GM21786 (cell line): ENCODE measurements around the gene KIRREL3.
"Not testable (repeated sequence)": the region's sequence is repeated elsewhere in the genome, so short reads cannot be mapped to it uniquely, and the experiment has no call there.

Experiments used
- ATAC-seq: cut with Tn5 transposase; IDR thresholded peaks from one replicate; pipeline ENCODE4 v1.9.1; 2021; ENCODE audit not compliant: unreplicated experiment

Gene KIRREL3

DNA sequence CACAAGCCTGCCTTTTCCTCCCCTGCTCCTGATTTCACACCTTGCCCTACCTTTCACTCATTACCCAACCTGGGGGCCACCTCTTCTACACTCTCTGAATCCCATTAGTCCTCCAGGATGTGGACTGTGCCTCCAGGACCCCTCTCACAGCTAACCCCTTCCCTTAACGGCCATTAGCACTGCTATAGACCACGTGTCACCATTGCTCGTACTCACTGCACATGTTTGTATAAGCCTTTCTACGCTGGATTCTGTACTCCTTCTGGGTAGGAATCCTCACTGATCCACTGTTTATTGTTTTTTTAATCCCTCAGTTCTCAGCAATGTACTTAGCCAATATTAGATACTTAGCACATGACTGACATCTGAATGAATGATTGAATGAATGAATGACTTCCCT, 40.9 kb downstream of the KIRREL3 start:
- no peak for ATAC-seq

DNA sequence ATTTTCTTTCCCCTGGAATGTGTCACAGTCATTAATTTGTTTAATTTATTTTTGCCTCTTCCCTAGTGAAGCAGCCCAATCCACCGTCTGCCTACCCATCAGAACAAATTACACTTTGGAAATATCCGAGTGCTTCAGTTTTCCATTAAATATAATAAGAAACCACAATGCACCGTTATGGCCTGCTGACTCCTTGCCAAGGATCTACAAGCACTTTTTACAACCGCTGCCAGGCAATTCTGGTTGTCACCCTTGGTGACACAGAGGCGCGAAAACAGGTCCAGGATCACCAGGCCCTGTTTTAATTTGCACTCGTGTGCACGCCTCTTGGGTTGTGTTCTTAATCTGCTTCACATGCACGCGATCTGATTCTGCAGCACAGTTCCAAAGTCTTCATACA, 43.9 kb downstream of the KIRREL3 start:
- ATAC-seq = no peak

DNA sequence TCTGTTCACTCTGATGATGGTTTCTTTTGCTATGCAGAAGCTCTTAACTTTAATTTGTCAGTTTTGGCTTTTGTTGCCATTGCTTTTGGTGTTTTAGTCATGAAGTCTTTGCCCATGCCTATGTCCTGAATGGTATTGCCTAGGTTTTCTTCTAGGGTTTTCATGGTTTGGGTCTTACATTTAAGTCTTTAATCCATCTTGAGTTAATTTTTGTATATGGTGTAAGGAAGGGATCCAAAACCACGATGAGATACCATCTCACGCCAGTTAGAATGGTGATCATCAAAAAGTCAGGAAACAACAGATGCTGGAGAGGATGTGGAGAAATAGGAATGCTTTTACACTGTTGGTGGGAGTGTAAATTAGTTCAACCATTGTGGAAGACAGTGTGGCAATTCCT, 48.0 kb downstream of the KIRREL3 start:
- ATAC-seq = not testable (repeated sequence)

DNA sequence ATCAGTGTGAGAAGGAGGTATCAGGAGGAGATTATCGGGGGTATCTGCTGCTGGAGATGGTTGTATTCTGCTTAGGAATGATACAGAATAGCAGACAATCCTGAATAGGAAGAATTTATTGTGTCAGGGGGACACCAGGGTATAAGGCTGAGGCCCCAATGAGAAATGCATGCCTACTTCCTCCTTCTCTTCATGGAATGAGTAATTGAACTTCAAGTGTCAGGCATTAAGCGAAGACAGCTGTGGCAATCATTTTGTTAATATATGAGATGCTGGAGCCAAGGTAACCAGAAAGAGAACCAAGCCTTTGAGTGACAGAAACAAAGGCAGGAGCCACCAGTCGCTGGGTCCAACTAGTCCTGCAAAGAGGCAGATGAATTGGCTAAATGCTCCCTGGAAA, 49.1 kb downstream of the KIRREL3 start:
- no peak for ATAC-seq

DNA sequence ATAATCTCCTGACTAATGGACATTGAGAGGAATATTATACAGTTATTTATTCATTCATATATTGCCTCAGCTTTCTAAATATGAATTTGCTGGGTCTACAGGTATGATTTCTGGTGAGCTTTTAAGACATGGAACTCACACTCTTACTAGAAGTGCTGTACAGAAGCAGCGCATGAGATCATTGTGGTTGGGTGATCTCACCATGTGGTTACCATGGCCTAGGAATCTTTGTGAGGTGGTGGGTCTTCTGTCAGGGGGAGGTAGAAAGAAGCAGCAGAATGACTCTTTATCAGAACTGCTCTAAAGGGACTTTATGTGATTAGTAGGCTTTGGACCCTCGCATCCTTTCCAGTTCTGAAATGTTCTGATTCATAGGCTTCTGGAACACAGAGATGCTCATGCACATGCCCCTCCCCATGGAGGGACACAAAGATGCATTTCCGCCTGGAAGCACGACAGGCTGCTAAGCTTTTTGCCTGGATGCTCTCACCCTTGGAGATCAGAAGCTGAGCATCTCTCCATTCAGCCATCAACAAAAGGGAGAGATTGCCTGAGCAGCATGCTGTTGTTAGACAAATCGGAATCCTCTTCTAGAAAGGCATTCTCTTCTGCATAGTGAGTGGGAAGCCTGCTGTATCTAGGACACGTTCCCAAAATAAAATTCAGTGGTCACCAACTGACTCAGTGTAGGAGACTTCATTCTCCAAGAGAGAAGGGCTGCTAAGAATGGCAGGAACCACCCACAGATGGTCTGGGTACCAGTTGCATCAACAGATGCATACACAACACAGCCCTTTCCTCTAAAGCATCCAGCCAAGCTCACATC, 51.3 kb downstream of the KIRREL3 start:
- no peak for ATAC-seq

DNA sequence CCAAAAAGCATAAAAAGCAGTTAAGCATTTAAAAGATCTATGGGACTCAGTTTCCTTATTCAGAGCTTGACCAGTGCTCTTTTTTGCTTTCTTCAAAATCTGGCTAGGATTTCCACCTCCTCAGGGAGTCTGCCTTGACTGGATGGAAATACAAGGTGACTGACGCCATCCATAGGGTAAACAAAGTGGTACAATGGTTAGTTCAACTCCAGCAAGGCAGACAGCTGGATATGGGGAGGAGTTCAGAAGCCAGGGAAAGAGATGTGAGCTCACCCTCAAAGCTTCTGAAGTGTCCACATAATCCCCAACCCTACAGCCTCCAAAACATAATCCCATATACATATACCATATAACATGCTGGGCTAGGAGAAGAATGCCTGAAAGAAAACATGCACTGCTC, 52.0 kb downstream of the KIRREL3 start:
- ATAC-seq = no peak

DNA sequence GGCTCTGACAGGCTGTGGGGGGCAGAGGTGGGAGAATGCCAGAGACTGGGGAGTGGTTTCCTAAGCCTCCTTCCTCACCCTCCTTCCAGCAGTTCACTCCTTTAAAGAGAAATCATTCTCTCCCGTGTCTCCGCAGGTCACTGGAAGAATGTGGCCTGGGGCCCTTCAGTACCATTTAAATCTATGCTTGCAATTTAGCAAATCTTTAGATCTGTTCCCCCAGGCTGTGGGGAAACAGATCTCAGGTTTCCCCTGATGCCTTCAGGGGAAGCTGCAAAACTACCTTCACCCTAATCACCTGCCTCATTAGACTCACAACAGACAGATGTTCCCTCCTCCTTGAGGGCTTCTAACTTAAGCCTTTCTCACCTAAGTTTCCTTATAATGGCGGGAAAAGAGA, 55.3 kb downstream of the KIRREL3 start:
- ATAC-seq = no peak

DNA sequence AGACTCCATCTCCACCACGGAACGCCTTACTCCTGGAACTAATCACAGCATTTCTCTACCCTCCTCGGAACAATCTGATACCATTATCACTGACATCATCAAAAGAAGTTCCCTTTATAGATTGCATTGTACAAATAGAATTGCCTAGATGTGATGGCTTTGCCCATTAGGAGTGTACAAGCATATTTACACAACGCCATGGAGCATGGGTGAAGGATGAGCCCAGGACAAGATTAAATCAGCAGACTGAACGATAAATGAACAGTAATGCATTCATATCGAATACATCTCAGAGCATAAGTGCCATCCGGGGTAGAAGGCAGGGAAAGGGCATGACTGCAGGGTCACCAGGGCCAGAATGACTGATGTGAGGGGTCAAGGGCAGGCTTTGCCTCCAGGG, 57.3 kb downstream of the KIRREL3 start:
- no peak for ATAC-seq

DNA sequence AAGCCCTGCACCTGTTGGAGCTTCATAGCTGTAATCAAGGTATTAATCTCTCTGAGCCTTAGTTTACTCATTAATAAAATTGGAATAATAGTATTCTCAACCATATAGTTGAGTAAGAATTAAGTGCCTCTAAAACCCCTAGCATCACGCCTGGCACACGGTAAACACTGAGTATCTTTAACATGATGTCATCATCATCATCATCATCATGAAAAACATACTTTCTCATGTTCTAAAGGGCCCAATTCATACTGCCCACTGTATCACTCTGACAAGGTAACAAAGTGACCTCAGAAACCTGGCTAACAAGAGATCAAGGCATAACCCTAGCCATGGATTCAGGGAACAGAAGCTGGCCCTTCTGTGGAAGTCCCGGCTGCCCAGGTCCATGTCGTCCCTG, 58.4 kb downstream of the KIRREL3 start:
- no peak for ATAC-seq

DNA sequence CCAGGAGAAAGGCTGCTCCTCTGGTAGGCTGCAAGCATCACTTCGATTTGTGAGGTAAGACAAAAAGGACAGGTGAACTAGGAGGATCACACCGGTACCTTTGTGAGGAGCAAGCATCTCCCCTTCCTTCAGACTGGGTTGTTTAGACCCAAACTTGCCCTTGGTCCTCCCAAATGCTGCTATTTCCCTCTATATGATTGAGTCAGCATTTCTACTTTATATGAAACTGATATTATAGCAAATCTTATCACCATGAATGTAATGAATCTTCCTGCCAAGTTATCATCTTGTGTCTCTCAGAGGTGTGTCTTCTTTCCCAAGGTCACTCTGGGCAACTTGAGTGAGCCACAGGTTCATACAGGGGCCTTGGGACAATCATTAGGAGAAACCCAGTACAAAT, 61.0 kb downstream of the KIRREL3 start:
- no peak for ATAC-seq

DNA sequence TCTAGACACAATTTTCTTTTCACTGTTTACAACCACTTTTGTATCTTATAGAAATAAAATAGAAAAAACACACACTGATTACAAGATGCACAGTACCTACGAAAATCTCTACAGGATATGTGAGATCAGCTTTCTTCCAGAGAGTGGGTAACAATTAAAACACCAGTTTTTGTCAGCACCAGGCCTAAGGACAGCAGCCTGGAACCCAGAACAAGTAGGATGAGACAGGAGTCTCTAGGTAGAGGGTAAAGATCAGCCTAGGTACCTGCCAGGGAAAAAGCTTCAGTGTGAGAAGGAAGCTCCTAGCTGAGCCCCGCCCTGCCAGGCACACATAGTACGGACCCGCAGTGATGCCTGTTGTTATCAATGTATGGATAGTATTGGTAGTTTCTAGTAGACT, 61.9 kb downstream of the KIRREL3 start:
- ATAC-seq = no peak

DNA sequence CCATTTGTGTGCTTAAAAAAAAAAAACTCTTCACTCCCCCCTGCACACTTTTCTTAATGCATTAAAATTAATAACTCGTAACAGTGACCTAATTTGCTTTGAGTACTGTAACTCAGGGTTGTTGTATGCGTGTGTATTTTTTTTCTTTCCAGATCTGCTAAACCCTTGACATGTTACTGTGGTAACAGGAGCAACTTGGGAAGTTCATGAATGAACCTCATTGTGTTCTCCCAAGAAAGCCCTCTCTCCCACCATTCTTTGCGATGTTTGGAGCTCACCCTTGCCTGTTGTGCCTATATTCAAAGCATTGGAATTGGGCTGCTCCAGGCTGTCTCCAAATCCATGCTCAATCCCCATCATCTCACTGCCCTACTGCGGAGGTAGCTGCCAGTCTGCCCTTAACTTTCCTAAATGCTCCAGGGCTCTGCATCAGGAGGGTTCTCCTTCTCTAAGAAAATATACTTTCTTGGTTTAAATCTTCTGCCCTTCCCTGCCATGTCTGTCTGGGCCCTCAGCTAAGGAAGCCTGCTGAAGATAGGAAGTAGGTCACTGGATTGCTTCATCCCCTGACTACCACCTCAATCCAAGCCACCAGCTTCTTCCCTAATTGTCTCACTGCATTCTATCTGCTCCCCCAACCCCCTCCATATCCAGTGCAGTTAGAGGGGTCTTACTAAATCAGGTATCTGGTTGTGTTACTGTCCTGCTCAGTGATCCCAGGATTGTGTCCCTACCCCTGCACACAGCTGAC, 70.3 kb downstream of the KIRREL3 start:
- no peak for ATAC-seq

DNA sequence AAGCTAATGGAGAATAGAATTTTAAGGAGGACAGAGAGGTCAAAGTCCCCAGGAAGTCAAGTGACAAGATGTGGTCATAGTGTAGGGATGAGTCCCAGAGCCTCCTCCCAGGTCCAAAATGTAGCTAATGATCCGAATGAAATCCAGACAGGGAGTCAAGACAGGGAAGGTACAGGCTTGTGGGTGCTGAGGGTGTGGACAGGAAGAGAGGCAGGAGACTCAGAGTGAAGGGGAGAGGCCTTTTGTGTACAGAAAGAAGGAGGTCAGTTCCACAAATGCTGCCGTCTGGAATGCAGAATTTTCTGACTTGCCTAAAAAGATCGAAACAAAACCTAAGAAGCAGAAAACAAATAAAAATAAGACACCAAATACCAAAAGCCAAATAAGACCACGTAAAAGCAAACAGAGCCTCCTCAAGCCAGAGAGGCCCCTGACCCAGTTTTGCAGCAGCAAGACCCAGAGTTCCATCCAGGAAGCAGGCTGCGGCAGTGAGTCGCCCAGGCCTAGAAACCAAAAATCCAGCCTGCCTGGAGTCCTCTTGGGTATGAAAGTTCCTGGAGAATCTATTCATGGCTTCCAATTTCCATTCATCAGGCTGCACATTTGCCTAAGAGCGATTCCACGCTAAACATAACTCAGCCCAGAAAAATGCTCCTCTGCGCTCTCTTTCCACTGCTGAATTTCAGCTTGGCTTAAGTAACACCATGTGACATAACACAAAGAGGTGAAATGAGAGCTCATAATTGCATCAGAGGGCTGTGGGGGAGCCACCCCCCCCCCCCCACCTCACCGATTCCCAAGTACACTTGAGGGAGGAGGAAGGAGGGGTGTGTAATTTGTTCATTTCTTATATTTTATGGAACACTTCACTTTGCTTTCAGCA, 71.2 kb downstream of the KIRREL3 start:
- no peak for ATAC-seq

DNA sequence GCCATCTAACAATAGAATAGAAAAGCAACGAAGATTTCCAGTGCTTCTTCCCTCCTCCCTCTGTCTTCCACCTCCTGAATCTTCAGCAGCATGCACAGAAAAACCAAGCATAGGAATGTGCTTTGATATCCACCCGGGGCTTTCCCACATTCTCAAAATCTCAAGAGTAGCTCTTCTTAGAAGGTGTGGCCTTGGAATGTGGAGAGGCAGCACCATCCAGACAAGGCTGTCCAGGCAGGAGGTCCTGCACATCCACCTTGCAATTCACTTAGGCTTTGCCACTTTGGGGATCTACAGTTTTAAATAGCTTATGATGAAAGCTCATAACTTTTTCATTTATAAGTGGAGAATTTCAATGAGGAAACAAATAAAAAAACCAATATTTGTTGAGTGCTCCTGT, 72.9 kb downstream of the KIRREL3 start:
- ATAC-seq = no peak

DNA sequence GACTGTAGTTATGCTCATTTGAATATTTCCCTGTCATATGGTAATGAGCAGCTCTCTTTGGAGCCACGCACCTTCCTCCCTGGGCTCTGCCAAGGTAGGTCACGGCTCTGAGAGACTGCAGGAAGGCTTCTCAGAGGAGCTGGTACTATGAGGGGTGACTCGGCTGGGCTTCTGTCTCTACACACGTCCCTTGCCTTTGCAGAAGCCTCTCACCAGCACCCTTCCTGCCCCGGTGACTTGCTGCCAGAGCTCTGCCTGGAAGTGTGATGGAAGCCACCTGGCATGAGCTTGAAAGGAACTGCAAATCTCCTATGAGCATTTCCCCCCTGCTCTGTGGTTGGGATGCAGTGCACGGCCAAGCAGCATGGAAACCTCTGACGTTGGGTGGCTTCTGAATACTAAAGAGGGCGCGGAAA, 74.2 kb downstream of the KIRREL3 start:
- no peak for ATAC-seq

DNA sequence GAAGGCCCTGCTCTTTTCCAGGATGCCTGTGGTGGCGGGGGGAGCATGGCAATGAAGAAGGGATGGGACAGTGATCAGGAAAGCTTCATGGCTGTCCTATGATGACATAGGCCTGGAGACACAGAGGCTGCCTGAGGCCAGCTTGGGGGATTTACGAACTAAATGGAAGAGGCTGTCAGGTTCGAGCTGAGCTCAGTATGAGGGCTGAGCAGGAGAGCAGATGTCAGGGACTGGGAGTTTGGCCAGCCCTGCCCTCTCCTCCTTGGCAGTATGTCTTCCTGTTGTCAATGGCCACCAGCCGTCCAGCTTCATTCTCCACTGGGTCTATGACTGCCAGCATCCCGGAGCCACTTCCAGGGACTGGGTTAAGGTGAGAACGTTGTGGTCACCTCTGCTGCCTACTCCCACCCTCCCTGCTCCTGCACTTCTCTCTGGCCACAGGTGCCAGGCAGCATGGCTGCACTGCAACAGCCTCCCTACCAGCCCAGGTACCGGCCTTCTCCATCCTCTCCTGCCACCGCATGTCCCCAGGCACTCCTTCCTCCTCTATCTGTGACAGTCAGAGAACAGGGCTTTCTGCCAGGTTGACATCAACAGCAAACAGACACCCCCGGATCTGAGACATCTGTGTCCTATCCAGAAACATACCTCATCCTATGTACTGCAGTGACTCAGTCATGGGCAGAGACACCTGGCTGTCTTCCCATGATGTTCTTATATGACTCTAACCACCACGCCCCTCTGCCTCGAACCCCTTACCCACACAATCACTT, 75.1 kb downstream of the KIRREL3 start:
- ATAC-seq = no peak

DNA sequence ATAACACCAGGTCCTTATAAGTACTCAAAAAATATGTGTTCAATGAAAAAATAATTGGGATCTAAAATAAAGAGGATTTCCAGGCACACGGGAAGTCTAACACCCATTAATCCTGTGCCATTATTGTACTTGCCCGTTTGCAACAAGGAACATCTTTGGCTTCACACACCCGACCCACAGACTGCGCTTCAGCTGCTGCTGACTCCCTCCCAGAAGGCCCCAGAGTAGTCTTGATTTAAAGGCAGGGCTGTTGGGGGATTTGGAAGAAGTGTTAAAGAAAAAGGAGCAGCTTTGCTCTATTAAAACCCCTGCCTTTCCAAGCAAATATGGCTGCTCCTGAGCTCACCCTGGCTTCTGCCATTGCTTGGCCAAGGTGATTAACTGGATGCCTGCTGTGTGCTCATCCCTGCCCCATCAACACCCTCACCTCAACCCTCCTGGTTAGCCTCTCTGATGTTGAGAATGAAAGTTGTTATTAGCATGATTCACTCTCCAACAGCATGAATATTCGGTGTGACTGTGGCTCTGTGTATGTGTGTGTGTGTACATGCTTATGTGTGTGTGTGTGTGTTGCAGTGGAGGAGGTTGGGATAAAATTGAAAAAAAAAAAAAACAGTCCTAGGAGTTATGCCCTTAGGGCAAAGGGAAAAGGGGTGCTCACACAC, 76.1 kb downstream of the KIRREL3 start:
- ATAC-seq = no peak

DNA sequence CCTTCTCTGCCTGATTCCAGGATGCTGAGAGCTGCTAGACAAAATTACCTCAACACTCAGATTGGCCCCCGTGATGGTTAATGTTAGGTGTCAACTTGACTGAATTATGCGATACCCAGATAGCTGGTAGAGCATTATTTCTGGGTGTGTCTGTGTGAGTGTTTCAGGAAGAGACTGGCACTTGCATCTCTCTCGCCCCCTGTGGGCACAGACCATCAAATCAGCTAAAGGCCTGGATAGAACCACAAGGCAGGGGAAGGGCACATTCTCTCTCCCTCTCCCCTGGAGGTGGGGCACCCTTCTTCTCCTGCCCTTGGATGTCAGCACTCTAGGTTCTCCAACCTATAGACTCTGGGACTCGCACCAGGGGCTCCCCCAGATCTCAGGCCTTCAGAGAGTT, 79.7 kb downstream of the KIRREL3 start:
- no peak for ATAC-seq

DNA sequence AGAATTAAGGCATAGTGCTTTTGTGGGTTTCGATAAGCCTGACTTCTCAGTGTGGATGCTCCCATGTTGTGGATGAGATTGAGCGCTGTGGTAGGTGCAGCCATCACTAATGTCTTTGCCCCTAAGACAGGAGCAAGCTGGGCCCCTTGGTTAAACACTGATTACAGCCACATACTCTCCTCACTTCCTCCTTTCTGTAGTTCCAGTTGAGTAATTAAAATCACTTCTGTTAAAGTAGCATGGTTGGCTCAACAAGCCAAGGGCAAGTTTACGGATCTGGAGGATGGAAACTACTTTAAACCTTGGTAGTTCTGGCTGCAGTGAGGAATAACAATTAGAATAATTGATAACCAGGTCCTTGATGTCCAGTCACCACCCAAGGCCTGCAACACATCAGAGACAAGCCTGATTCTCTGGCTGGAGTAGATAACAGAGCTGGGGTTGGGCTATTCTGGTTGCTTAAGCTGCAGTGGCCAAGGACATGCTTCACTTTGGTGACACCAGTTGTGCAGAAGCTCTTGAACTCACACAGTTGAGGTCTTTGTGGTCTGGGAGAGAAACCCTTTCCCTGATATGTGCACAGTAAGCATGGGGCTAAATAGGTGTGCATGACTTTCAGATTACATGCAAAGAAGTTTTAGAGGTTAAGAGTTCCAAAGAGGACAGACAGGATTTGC, 81.3 kb downstream of the KIRREL3 start:
- ATAC-seq = peak; percentile 38

DNA sequence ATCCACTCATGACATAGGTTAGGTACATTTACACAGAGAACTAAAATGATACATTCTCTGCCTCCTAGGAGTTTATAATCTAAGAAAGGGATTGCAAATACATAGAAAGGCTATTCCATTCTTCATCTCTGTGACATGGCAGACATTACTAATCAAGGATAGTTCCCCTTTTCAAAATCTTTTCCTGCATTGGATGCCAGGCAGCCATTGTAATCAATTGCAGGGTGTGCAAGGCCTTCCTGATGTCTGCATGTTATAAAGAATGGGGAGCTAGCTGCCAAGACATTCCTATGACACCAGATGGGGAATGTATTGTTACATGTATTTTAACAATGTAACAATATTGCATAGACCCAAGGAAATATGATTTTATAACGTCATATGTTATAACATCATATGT, 82.0 kb downstream of the KIRREL3 start:
- no peak for ATAC-seq
